Pancreas (tissue), 10 donors: ENCODE data around the gene BAIAP3. TPM values are rescaled to one million over a fixed set of nuclear protein-coding genes. Genes with fewer than 3 reads are reported as not detected.
A peak's percentile ranks its signal among the peaks of the same experiment; 100 is the strongest.

Source experiments
- ATAC-seq, 4 donors: fragments of 200-7000 bp; cut with Tn5 transposase; one replicate each; pipeline versions ENCODE4 v1.8.0 to v1.9.1; 2020; ENCODE audit warnings: mild to moderate bottlenecking in 4 of 4, moderate library complexity in 4 of 4
- DNase-seq, 6 donors: peaks; one replicate each; pipeline ENCODE4 v3.0.0-alpha.2; 2020
- FAIRE-seq: peaks from 2 replicates; lab custom pipeline; 2012; peaks lifted over from hg19 to GRCh38; lab: Jason Lieb, UNC
- H3K27ac ChIP-seq, 4 donors: fragments of 200-600 bp; sonication (generic); 1 replicate in 3 of 4; 2 replicates in 1 of 4; pipeline versions ENCODE4 v1.5.0 to v1.8.0; 2020
- H3K27me3 ChIP-seq, 4 donors: fragments of 200-600 bp; one replicate each; pipeline ENCODE4 v1.8.0; 2021
- H3K36me3 ChIP-seq, 3 donors: fragments of 200-600 bp; sonication (generic) in 1 of 3; one replicate each; pipeline versions ENCODE4 v1.5.0 to v1.8.0; 2020 to 2021
- H3K4me1 ChIP-seq, 3 donors: fragments of 200-600 bp; one replicate each; pipeline ENCODE4 v1.8.0; 2021
- H3K4me3 ChIP-seq, 4 donors: fragments of 200-600 bp; sonication (generic) in 2 of 4; one replicate each; pipeline versions ENCODE4 v1.5.0 to v1.8.0; 2020 to 2021
- H3K9me3 ChIP-seq, 4 donors: fragments of 200-600 bp; one replicate each; pipeline ENCODE4 v1.8.0; 2021
- CTCF ChIP-seq, 4 donors: fragments of 200-600 bp; sonication (generic) in 3 of 4; IDR thresholded peaks; one replicate each; pipeline versions ENCODE4 v1.5.0 to v1.8.0; 2021; ENCODE audit warnings: antibody characterized with exemption in 4 of 4
- WGBS, 2 donors: extraction: QIAGEN DNeasy Blood & Tissue Kit; methylation state at CpG; one replicate each; pipeline ENCODE4 v1.1.7; 2013; 5-methylcytosine and 5-hydroxymethylcytosine counted together
- intact Hi-C, 3 donors: fragments of 100-400 bp; cut with DNase I; formaldehyde crosslinking; loops; one replicate each; pipeline versions ENCODE4 v1.11.1 to v1.14.2; 2022
- polyA plus RNA-seq, 2 donors: library from polyadenylated mRNA; stranded (reverse); fragments of 200-250 nt; gene quantifications; one replicate each; pipeline ENCODE4 v1.2.3, GENCODE V29; 2013
- total RNA-seq, 6 donors: library from RNA; stranded (reverse); fragmentation: NEBNext Ultra II Directional in 4 of 6; extraction: Animal tissue kit (Norgen Biotek cat#: 25700) in 4 of 6; gene quantifications; one replicate each; pipeline versions ENCODE4 v1.2.1 to v1.2.4, GENCODE V29; 2021 to 2023
- donor health status: healthy with polysubstance abuse.
- donor health status: DM: no; HTN: no; CAD: no; lungs with moderate emphysema.
- donor health status: DM: no; HTN: no; CAD: no.
- donor health status: control.
- donor health status: control.
- donor health status: Bipolar disorder and iron deficiency.
- donor health status: DM: yes; HTN: yes; CAD: no.
- donor health status: DM: no; HTN: no; CAD: no.
- donor health status: DM: no; HTN: no; CAD: no.
- donor health status: DM: yes; HTN: yes; CAD: no.

BAIAP3 gene
- total and polyA plus RNA-seq, 8 donors, result 2.1 to 110 (median 12.6) TPM

- ATAC-seq (no peak), FAIRE-seq (no peak), DNase-seq (no peak)
- no peak for TF ChIP-seq CTCF (IDR thresholded peaks at IDR 0.05)
- no peak overlapping the region for H3K27ac ChIP-seq
- intact Hi-C loops, result no loop called here
- H3K4me1 ChIP-seq, result peaks cover 0 to 7% (median 0%) of the 10 kb centered on the region in 3 donors
- H3K9me3 ChIP-seq, result no peaks in the 10 kb centered on the region
- peak overlapping the region in 2 of 4 donors; percentile 35 to 54 for H3K4me3 ChIP-seq
- WGBS, 2 donors, result 79 to 84% methylated on average over 10 of the region's 10 CpGs
- peaks cover 0 to 4% (median 0%) of the 10 kb centered on the region in 3 donors for H3K36me3 ChIP-seq
- H3K27me3 ChIP-seq, result no peaks in the 10 kb centered on the region
Observed at GRCh38 chr16:1380195-1380594, 46.8 kb downstream of the BAIAP3 start.

GRCh38 chr16:1381612-1382406 is 48.4 kb downstream of the BAIAP3 start:
- ATAC-seq (no peak), DNase-seq (no peak), FAIRE-seq (no peak)
- 90 to 95% methylated on average over 9 of the region's 9 CpGs for WGBS, 2 donors
- Histone ChIP-seq H3K9me3 (no peaks in the 10 kb centered on the region), H3K27me3 (no peaks in the 10 kb centered on the region), H3K27ac (no peak overlapping the region), H3K4me3 (no peak overlapping the region), H3K36me3 (no peaks in the 10 kb centered on the region), H3K4me1 (peaks cover 0 to 7% (median 0%) of the 10 kb centered on the region in 3 donors)
- no peak for TF ChIP-seq CTCF (IDR thresholded peaks at IDR 0.05)
- intact Hi-C loops, result no loop called here

DNA sequence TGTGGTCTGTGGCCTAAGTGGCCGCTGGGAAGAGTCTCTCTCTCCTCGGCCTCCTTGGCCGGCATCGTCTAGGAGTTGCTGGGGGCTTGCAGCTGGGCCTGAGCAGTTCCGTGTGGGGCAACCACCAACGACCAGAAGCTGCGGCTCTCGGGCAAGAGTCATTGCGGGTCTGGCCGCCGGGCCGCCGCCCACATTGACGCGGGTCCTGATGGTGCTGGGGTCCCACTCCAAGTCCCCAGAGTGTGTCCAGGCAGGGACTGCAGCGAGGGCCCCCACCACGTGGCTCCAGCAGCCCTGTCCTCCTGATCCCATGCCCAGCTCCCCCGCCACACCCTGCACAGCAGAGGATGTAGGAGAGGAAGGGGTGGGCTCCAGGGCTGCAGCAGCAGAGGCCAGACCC is 50.1 kb downstream of the BAIAP3 start:
- no peak for FAIRE-seq
- Histone ChIP-seq H3K4me3 (no peak overlapping the region), H3K27me3 (no peaks in the 10 kb centered on the region), H3K9me3 (no peaks in the 10 kb centered on the region), H3K36me3 (no peaks in the 10 kb centered on the region), H3K4me1 (peaks cover 0 to 3% (median 0%) of the 10 kb centered on the region in 3 donors), H3K27ac (no peak overlapping the region)
- ATAC-seq, result no peak
- no peak for TF ChIP-seq CTCF (IDR thresholded peaks at IDR 0.05)
- no peak for DNase-seq
- intact Hi-C loops, result no loop called here
- 92 to 95% methylated on average over 18 of the region's 18 CpGs for WGBS, 2 donors

DNA sequence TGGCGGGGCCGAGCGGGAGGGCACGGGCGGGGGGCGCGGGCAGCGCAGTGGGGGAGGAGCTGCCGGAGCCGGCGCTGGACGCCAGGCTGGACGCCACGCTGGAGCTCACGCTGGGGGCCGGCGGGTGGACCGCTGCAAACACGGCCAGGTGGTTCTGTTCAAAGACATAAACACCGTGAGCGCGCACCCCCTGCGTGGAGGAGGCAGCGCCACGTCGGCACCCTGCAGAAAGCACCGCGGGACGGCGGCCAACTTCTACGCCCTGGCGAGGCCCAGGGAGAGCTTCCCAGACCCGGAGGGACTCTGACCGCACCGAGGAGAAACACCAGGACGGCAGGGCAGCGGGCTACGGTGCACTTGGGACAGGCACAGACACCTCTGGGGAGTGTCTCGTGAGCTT is 51.8 kb downstream of the BAIAP3 start:
- FAIRE-seq, result no peak
- intact Hi-C loops, result no loop called here
- 96% methylated on average over 39 of the region's 39 CpGs for WGBS, 2 donors

More for the DNA sequence above, 51.8 kb downstream of the BAIAP3 start:
- no peak for TF ChIP-seq CTCF (IDR thresholded peaks at IDR 0.05)
- Histone ChIP-seq H3K27ac (no peak overlapping the region), H3K4me1 (no peaks in the 10 kb centered on the region), H3K9me3 (no peaks in the 10 kb centered on the region), H3K36me3 (peaks cover 0 to 11% (median 0%) of the 10 kb centered on the region in 3 donors), H3K27me3 (no peaks in the 10 kb centered on the region), H3K4me3 (no peak overlapping the region)
- DNase-seq, result no peak
- ATAC-seq, result no peak
